Lung (tissue), 16 donors: Measurements from ENCODE around the gene AKR7A2. TPM values are rescaled to one million over a fixed set of nuclear protein-coding genes. Genes with fewer than 3 reads are reported as not detected.

Source experiments
- ATAC-seq: fragments of 200-7000 bp; cut with Tn5 transposase; one replicate; pipeline ENCODE4 v1.9.1; 2020; ENCODE audit warnings: moderate number of reproducible peaks; ENCODE audit not compliant: insufficient read depth, low FRiP score
- DNase-seq, 3 donors: peaks; one replicate each; pipeline ENCODE4 v3.0.0-alpha.2; 2013 to 2017
- H3K27ac ChIP-seq, 2 donors: one replicate each; pipeline ENCODE4 v1.5.1; 2013; ENCODE audit warnings: mild to moderate bottlenecking in 2 of 2, moderate library complexity in 2 of 2, control low read depth in 1 of 2, inconsistent platforms in 1 of 2, low read depth in 1 of 2, low read length in 1 of 2
- H3K27me3 ChIP-seq, 3 donors: one replicate each; pipeline ENCODE4 v1.5.1; 2013; ENCODE audit warnings: low read length in 2 of 3; ENCODE audit not compliant: control insufficient read depth in 3 of 3, insufficient read depth in 3 of 3
- H3K36me3 ChIP-seq, 4 donors: one replicate each; pipeline ENCODE4 v1.5.1; 2013; ENCODE audit warnings: low read length in 4 of 4, mild to moderate bottlenecking in 1 of 4, moderate library complexity in 1 of 4; ENCODE audit not compliant: control insufficient read depth in 4 of 4, insufficient read depth in 4 of 4
- H3K4me1 ChIP-seq, 5 donors: one replicate each; pipeline ENCODE4 v1.5.1; 2013; ENCODE audit warnings: low read length in 5 of 5, mild to moderate bottlenecking in 2 of 5, moderate library complexity in 1 of 5; ENCODE audit not compliant: control insufficient read depth in 5 of 5, insufficient read depth in 5 of 5
- H3K4me3 ChIP-seq: one replicate; pipeline ENCODE4 v1.5.1; 2013; ENCODE audit warnings: mild to moderate bottlenecking, control low read depth, moderate library complexity
- H3K9ac ChIP-seq, 2 donors: one replicate each; pipeline ENCODE4 v1.5.1; 2013; ENCODE audit warnings: low read length in 2 of 2, control low read depth in 1 of 2; ENCODE audit not compliant: insufficient read depth in 1 of 2
- H3K9me3 ChIP-seq, 4 donors: one replicate each; pipeline ENCODE4 v1.5.1; 2013; ENCODE audit warnings: low read length in 3 of 4, mild to moderate bottlenecking in 1 of 4, moderate library complexity in 1 of 4; ENCODE audit not compliant: control insufficient read depth in 4 of 4, insufficient read depth in 3 of 4
- WGBS, 2 donors: extraction: QIAGEN DNeasy Blood & Tissue Kit; methylation state at CpG; one replicate each; pipeline ENCODE4 v1.1.7; 2013; 5-methylcytosine and 5-hydroxymethylcytosine counted together
- long read RNA-seq, 5 donors: transcript quantifications; one replicate each; lab custom pipeline, GENCODE V29; 2026
- polyA plus RNA-seq, 2 donors: library from polyadenylated mRNA; stranded (reverse); fragments of 200-250 nt; gene quantifications; one replicate each; pipeline ENCODE4 v1.2.1, GENCODE V29; 2013
- total RNA-seq, 2 donors: library from RNA; depleted of rRNA in 1 of 2; stranded (reverse); fragments of >200 nt in 1 of 2; gene quantifications; one replicate each; pipeline ENCODE4 v1.2.1, GENCODE V29; 2014 to 2021
- TF ChIP-seq, protein P1 (sequence below): IDR thresholded peaks from 2 replicates; pipeline ENCODE4 v1.5.1; 2012; ENCODE audit warnings: mild to moderate bottlenecking; ENCODE audit errors: control extremely low read depth, extremely low read depth
- donor health status: control.
- donor health status: control.
- donor health status: Bipolar disorder and iron deficiency.
- donor health status: healthy.
- donor health status: DM: yes; HTN: yes; CAD: no.

The AKR7A2 gene
- total RNA-seq (10 to 100 TPM; 49.5 to 54.0 TPM), polyA plus RNA-seq (10 to 100 TPM; 15.3 to 36.4 TPM)
- long read RNA-seq, donor 1, transcript AKR7A2-201 (7 exons, 1,362 nt) = major isoform, 67 of 90 reads
- long read RNA-seq, donor 1, partial matches to known transcripts = 22 of 90 reads
- long read RNA-seq, donor 1, other reads (novel, unspliced or antisense) = 0 of 90 reads
- long read RNA-seq, donor 2, transcript AKR7A2-201 (7 exons, 1,362 nt) = major isoform, 26 of 32 reads
- long read RNA-seq, donor 2, partial matches to known transcripts = 5 of 32 reads
- long read RNA-seq, donor 2, other reads (novel, unspliced or antisense) = 0 of 32 reads
- long read RNA-seq, donor 3, transcript AKR7A2-201 (7 exons, 1,362 nt) = major isoform, 26 of 31 reads
- long read RNA-seq, donor 3, partial matches to known transcripts = 5 of 31 reads
- long read RNA-seq, donor 3, other reads (novel, unspliced or antisense) = 0 of 31 reads
- long read RNA-seq, donor 4, transcript AKR7A2-201 (7 exons, 1,362 nt) = major isoform, 16 of 22 reads
- long read RNA-seq, donor 4, partial matches to known transcripts = 6 of 22 reads
- long read RNA-seq, donor 4, other reads (novel, unspliced or antisense) = 0 of 22 reads
- long read RNA-seq, donor 5, transcript AKR7A2-201 (7 exons, 1,362 nt) = major isoform, 66 of 72 reads
- long read RNA-seq, donor 5, partial matches to known transcripts = 5 of 72 reads
- long read RNA-seq, donor 5, other reads (novel, unspliced or antisense) = 0 of 72 reads

DNA sequence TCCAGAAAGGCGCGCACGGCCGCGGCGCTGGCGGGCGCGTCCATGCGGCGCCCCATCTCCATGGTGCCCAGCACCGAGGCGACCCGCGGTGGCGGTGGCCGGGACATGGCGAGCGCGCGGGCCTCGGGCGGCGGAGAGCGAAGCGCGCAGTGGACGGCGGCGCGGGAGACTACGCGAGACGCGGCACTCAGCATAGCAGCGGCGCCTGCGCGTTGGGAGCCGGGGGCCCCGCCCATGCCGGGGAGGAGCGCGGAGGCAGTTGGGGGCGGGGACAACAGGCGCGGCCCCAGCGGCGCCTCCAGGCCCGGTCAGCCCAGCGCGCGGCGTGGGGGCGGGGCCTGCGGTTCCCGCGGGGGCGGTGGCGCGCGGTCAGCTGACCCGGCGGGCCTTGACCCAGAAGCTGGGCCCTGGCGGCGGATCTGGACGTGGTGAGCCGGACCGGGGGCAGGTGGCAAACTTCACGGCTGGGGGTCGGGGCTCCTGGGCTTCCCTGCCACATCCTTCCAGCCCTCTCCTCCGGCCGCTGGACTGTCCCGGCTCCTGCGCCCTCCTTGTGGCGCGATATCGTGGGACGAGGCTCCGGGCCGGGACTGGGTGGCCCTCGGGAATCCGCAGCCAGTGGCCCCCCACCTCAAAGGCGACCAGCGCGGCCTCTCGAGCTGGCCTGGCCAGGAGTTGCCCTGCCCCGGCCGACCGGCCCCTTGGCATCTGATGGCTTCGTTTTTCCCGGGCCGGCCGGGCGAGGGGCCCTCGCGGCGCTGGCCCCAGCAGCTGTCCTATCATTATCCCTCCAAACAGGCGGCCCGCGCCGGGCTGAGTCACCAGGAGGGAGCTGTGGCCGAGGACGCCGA is at the start of gene AKR7A2, which contains the start of gene SLC66A1:
AKR7A2 (minus strand) TSS at position 214 of the 851 bp plus-strand sequence; CDS start at position 194, 20 bp downstream.
SLC66A1 (plus strand) TSS at position 396 of the 851 bp plus-strand sequence. CDS start 5,352 bp downstream, outside the sequence.
- H3K27me3 ChIP-seq = no peaks in the 10 kb centered on the region
- peaks cover 0 to 24% (median 9%) of the 10 kb centered on the region in 5 donors for H3K4me1 ChIP-seq
- H3K4me3 ChIP-seq = peak within 1 kb of the TSS; percentile 89
- H3K36me3 ChIP-seq = peaks cover 0 to 19% (median 12%) of the 10 kb centered on the region in 4 donors
- peak within 1 kb of the TSS; percentile 88 to 96 for H3K27ac ChIP-seq
- peak; percentile 98 for ATAC-seq
- peak; percentile 95 to 97 (median 95) for DNase-seq
- TF ChIP-seq, protein P1, sequence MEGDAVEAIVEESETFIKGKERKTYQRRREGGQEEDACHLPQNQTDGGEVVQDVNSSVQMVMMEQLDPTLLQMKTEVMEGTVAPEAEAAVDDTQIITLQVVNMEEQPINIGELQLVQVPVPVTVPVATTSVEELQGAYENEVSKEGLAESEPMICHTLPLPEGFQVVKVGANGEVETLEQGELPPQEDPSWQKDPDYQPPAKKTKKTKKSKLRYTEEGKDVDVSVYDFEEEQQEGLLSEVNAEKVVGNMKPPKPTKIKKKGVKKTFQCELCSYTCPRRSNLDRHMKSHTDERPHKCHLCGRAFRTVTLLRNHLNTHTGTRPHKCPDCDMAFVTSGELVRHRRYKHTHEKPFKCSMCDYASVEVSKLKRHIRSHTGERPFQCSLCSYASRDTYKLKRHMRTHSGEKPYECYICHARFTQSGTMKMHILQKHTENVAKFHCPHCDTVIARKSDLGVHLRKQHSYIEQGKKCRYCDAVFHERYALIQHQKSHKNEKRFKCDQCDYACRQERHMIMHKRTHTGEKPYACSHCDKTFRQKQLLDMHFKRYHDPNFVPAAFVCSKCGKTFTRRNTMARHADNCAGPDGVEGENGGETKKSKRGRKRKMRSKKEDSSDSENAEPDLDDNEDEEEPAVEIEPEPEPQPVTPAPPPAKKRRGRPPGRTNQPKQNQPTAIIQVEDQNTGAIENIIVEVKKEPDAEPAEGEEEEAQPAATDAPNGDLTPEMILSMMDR = no peak
- no peaks in the 10 kb centered on the region for H3K9me3 ChIP-seq
- 1% methylated on average over 67 to 105 of the region's 105 CpGs for WGBS, 2 donors
- peak within 1 kb of the TSS; percentile 48 to 68 for H3K9ac ChIP-seq

DNA sequence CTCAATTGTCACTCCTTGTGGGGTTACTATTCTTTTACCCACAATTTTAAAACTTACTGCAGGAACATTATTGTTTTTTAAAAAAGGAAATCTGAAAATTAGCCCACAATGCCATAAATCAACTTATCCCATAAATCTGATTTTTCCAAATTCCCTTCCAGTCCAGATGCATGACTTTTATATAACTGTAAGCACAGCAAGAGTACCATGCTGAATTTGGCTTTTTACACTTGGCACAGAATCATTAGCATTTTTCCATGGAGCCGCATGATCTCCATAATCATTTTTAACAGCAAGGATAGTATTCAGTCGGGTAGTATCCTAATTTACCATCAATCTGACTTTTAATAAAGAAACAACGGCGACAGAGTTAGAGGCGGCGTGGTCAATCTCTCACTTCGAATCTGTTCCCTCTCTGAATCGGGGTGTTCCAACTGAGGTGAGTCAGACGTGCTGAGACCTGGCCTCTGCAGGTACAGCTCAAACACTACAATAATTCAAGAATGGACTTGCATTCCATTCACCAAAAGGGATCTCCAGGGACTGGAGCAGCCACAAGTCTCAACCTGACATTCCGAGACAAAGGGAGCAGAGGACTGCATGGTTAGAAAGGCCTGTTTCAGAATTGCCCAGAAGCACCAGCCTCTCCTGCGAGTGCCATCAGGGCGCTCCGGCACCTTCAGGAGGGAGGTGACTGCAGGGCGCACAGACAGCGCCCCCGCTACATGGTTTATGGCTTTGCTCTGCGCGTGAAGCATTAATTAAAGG is 49.1 kb upstream of the AKR7A2 start:
- Histone ChIP-seq H3K27ac (peak overlapping the region in 1 of 2 donors; percentile 61), H3K4me1 (peaks cover 0 to 31% (median 6%) of the 10 kb centered on the region in 5 donors), H3K27me3 (no peaks in the 10 kb centered on the region), H3K4me3 (no peak overlapping the region), H3K36me3 (peaks cover 3 to 18% (median 11%) of the 10 kb centered on the region in 4 donors), H3K9ac (peak overlapping the region in 1 of 2 donors; percentile 43), H3K9me3 (no peaks in the 10 kb centered on the region)
- DNase-seq (peak; percentile 31 to 45 (median 36)), ATAC-seq (no peak)
- TF ChIP-seq, protein P1 = no peak
- 74 to 84% methylated on average over 18 of the region's 18 CpGs for WGBS, 2 donors

DNA sequence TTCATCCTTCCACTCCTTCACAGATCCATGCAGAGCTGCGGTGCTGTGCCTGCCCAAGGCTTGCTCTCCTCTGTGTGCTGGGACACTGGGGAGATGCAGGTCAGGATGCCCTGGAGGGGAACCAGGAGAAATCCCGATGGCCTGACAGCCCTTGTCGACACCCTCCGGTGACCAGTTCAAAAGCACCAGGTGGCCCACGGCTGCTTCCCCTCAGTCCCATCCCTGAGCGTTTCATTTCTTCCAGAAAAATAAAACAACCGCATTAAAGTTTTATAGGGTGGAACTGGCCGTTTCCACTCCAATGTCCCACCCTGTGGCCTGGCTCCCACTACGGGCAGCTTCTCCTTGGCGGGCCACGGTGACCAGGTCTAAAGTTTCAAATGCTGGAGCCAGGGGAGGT is 48.5 kb upstream of the AKR7A2 start:
- TF ChIP-seq, protein P1 = no peak
- Histone ChIP-seq H3K27me3 (no peaks in the 10 kb centered on the region), H3K4me1 (peaks cover 0 to 31% (median 6%) of the 10 kb centered on the region in 5 donors), H3K4me3 (no peak overlapping the region), H3K9ac (peak overlapping the region in 1 of 2 donors; percentile 11), H3K27ac (peak overlapping the region in 1 of 2 donors; percentile 57), H3K36me3 (peaks cover 3 to 24% (median 17%) of the 10 kb centered on the region in 4 donors), H3K9me3 (no peaks in the 10 kb centered on the region)
- ATAC-seq (no peak), DNase-seq (no peak)
- WGBS, 2 donors = 61 to 70% methylated on average over 11 of the region's 11 CpGs
